Measurements from ENCODE around the gene PNMA8B. TPM values are rescaled to one million over a fixed set of nuclear protein-coding genes. Genes with fewer than 3 reads are reported as not detected.
A peak's percentile ranks its signal among the peaks of the same experiment; 100 is the strongest.

The PNMA8B gene, protein sequence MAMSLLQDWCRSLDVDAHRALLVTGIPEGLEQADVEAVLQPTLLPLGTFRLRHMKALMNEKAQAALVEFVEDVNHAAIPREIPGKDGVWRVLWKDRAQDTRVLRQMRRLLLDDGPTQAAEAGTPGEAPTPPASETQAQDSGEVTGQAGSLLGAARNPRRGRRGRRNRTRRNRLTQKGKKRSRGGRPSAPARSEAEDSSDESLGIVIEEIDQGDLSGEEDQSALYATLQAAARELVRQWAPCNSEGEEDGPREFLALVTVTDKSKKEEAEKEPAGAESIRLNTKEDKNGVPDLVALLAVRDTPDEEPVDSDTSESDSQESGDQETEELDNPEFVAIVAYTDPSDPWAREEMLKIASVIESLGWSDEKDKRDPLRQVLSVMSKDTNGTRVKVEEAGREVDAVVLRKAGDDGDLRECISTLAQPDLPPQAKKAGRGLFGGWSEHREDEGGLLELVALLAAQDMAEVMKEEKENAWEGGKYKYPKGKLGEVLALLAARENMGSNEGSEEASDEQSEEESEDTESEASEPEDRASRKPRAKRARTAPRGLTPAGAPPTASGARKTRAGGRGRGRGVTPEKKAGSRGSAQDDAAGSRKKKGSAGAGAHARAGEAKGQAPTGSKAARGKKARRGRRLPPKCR
- 1.7 TPM for polyA plus RNA-seq
- long read RNA-seq, donor 1, full-length matches to known transcripts: 1 of 1 reads
- long read RNA-seq, donor 1, partial matches to known transcripts: 0 of 1 reads
- long read RNA-seq, donor 1, other reads (novel, unspliced or antisense): 0 of 1 reads
- long read RNA-seq, donor 2, full-length matches to known transcripts: 8 of 8 reads
- long read RNA-seq, donor 2, partial matches to known transcripts: 0 of 8 reads
- long read RNA-seq, donor 2, other reads (novel, unspliced or antisense): 0 of 8 reads
- long read RNA-seq, donor 3, full-length matches to known transcripts: 3 of 3 reads
- long read RNA-seq, donor 3, partial matches to known transcripts: 0 of 3 reads
- long read RNA-seq, donor 3, other reads (novel, unspliced or antisense): 0 of 3 reads
- long read RNA-seq, donor 4: 0 reads
- long read RNA-seq, donor 5, full-length matches to known transcripts: 4 of 4 reads
- long read RNA-seq, donor 5, partial matches to known transcripts: 0 of 4 reads
- long read RNA-seq, donor 5, other reads (novel, unspliced or antisense): 0 of 4 reads
- long read RNA-seq, donor 6, full-length matches to known transcripts: 2 of 2 reads
- long read RNA-seq, donor 6, partial matches to known transcripts: 0 of 2 reads
- long read RNA-seq, donor 6, other reads (novel, unspliced or antisense): 0 of 2 reads
- long read RNA-seq, donor 7, full-length matches to known transcripts: 5 of 5 reads
- long read RNA-seq, donor 7, partial matches to known transcripts: 0 of 5 reads
- long read RNA-seq, donor 7, other reads (novel, unspliced or antisense): 0 of 5 reads
- long read RNA-seq, donor 8, full-length matches to known transcripts: 5 of 5 reads
- long read RNA-seq, donor 8, partial matches to known transcripts: 0 of 5 reads
- long read RNA-seq, donor 8, other reads (novel, unspliced or antisense): 0 of 5 reads
- long read RNA-seq, donor 9, full-length matches to known transcripts: 3 of 3 reads
- long read RNA-seq, donor 9, partial matches to known transcripts: 0 of 3 reads
- long read RNA-seq, donor 9, other reads (novel, unspliced or antisense): 0 of 3 reads
- long read RNA-seq, donor 10, full-length matches to known transcripts: 6 of 6 reads
- long read RNA-seq, donor 10, partial matches to known transcripts: 0 of 6 reads
- long read RNA-seq, donor 10, other reads (novel, unspliced or antisense): 0 of 6 reads
- long read RNA-seq, donor 11, full-length matches to known transcripts: 9 of 9 reads
- long read RNA-seq, donor 11, partial matches to known transcripts: 0 of 9 reads
- long read RNA-seq, donor 11, other reads (novel, unspliced or antisense): 0 of 9 reads

DNA sequence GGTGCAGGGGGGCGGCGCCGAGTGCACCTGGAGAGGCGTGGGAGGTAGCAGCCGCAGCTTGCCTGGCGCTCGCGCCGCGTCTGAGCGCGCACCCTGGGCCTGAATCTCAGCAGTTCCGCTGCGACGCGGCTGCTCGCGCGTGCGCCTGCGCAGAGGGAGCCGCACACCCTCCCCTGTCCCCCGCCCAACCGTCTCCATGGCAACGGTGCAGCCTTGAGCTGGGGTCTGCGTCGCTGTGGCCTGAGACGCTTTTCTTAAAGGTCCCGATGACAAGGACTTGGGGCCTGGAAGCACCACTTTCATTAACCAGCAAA is at the start of gene PNMA8B:
PNMA8B (minus strand) TSS at position 82 of the 314 bp plus-strand sequence. CDS start 402 bp downstream, outside the sequence.
- peak; percentile 62 to 67 for DNase-seq
- Histone ChIP-seq H3K4me3 (ENCODE audit: low read length) (peak within 1 kb of the TSS; percentile 38), H3K27ac (ENCODE audit: low read length) (no peak within 1 kb of the TSS), H3K27me3 (ENCODE audit: control insufficient read depth, insufficient read depth, low read length) (peaks cover 52% of the 10 kb centered on the region), H3K4me1 (ENCODE audit: control insufficient read depth, insufficient read depth, low read length) (peaks cover 15% of the 10 kb centered on the region), H3K9me3 (ENCODE audit: control insufficient read depth, low read depth, low read length) (peaks cover 21% of the 10 kb centered on the region), H3K36me3 (ENCODE audit: control insufficient read depth, insufficient read depth, low read length) (no peaks in the 10 kb centered on the region)
- WGBS (ENCODE audit: insufficient coverage, low lambda C conversion rate): no CpG with 5 or more reads among the region's 29 CpGs

DNA sequence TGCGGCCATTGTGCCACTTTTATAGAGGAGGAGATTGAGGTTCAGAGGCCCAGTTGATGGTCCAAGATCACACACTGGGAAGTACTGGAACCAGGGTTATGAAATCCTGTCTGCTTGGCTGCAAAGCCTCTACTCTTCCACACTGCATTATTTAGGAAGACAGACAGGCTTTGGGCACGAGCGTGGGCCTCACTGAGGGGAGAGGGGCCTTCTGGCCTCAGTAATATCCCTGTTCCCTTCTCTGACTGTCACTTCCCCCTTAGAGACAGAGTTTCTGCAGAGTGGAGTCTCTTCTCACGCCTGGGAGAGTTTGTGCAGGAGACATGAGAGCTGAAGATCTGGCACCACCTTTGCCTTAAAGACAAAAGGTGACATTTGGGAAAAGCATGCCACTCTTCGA is 49.0 kb upstream of the PNMA8B start:
- H3K4me3 ChIP-seq (ENCODE audit: low read length): no peak overlapping the region
- DNase-seq: no peak
- WGBS (ENCODE audit: insufficient coverage, low lambda C conversion rate): no CpG with 5 or more reads among the region's 5 CpGs
- H3K27ac ChIP-seq (ENCODE audit: low read length): no peak overlapping the region
- H3K27me3 ChIP-seq (ENCODE audit: control insufficient read depth, insufficient read depth, low read length): no peaks in the 10 kb centered on the region
- no peaks in the 10 kb centered on the region for H3K36me3 ChIP-seq (ENCODE audit: control insufficient read depth, insufficient read depth, low read length)
- H3K4me1 ChIP-seq (ENCODE audit: control insufficient read depth, insufficient read depth, low read length): peaks cover 3% of the 10 kb centered on the region
- no peaks in the 10 kb centered on the region for H3K9me3 ChIP-seq (ENCODE audit: control insufficient read depth, low read depth, low read length)

DNA sequence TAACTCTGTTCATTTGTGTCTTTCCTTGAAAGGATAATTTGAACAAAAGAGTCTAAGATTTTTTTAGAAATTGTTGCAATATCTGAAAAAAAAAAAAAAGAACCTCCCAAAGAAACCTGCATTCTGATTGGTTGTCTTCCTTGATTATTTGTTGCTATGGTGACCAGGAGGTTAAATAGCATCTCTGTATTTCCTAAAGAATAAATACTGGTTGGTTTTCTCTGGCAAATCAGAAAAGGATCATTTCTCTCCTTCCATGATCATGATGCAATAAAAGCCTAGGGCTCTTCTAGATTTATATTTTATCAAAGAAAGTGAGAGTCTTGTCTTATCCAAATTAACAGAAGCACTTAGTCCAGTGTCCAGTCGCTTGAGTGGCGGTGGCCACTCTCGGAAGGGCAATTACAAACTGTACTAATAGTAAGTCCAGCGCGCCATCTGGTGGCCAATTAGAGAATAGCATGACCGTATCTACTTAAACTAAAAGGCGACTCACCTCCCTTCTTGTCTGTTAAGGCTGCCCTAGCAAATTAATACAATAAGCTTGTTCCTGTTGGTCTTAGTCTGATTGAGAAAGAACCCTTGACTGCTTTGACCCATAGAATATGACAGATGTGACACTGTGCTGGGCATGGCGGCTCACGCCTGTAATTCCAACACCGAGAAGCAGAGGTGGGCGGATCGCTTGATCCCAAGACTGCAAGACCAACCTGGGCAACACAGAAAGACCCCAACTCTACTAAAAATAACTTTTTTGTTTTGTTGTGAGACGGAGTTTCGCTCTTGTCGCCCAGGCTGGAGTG is 47.0 kb upstream of the PNMA8B start:
- H3K9me3 ChIP-seq (ENCODE audit: control insufficient read depth, low read depth, low read length): no peaks in the 10 kb centered on the region
- no peaks in the 10 kb centered on the region for H3K36me3 ChIP-seq (ENCODE audit: control insufficient read depth, insufficient read depth, low read length)
- no CpG with 5 or more reads among the region's 15 CpGs for WGBS (ENCODE audit: insufficient coverage, low lambda C conversion rate)
- peaks cover 3% of the 10 kb centered on the region for H3K4me1 ChIP-seq (ENCODE audit: control insufficient read depth, insufficient read depth, low read length)
- no peak overlapping the region for H3K27ac ChIP-seq (ENCODE audit: low read length)
- no peak overlapping the region for H3K4me3 ChIP-seq (ENCODE audit: low read length)
- no peaks in the 10 kb centered on the region for H3K27me3 ChIP-seq (ENCODE audit: control insufficient read depth, insufficient read depth, low read length)
- peak; percentile 67 to 70 for DNase-seq

DNA sequence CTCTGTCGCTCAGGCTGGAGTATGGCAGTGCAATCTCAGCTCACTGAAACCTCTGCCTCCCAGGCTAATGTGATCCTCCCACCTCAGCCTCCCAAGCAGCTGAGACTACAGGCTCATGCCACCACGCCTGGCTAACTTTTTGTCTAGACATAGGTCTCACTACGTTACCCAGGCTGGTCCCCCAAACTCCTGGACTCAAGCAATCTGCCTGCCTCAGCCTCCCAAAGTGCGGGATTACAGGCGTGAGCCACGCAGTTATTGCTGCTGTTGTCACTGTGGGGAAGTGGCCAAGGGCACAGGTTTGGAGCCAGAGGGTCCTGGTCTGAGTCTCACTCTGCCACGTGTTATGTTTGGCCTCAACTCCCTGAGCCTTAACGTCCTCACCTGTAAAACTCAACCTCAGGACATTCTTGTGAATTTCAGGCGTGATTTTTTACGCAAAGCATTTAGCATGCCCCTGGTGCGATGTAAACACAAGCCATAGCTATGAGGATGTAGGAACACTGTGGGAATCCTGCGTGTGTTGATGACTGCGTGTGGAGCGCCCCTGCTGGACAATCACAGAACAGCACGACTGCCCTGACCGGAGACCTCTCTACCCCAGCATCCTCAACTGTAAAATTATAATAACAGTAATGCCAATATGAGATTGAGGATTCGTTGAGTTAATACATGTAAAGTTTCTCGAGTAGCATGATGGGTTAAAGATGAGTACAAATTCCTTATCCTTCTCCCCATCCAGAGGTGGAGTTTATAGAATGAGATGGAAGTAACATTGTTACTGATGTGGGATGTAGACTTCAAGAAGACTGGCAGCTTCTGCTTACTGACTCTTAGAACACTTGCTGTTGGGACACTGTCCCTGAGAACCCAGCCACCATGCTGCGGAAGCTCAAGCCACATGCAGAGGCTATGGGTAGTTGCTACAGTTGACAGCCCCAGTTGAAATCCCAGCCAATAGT is 41.8 kb upstream of the PNMA8B start:
- Histone ChIP-seq H3K36me3 (ENCODE audit: control insufficient read depth, insufficient read depth, low read length) (no peaks in the 10 kb centered on the region), H3K27ac (ENCODE audit: low read length) (no peak overlapping the region), H3K27me3 (ENCODE audit: control insufficient read depth, insufficient read depth, low read length) (no peaks in the 10 kb centered on the region), H3K9me3 (ENCODE audit: control insufficient read depth, low read depth, low read length) (no peaks in the 10 kb centered on the region), H3K4me1 (ENCODE audit: control insufficient read depth, insufficient read depth, low read length) (no peaks in the 10 kb centered on the region), H3K4me3 (ENCODE audit: low read length) (no peak overlapping the region)
- DNase-seq: no peak
- WGBS (ENCODE audit: insufficient coverage, low lambda C conversion rate): no CpG with 5 or more reads among the region's 19 CpGs

DNA sequence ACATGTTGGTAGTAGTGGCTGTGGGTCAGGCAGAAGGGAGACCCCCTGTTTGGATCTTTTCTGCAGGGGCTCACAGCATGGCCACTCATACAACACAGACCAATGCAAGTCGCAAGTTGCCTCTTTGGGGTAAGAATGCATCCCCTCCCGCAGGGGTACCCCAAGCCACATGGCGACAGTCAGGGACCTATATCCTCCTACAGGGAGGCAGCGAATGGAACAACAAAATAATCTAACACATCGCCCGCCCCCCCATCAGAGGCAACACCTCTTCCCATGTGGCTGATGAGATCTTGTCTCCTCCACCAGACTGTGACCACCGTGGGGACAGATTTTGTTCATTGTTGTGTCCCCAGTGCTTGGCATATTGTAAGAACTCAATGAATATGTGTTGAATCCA is 40.7 kb upstream of the PNMA8B start:
- Histone ChIP-seq H3K4me3 (ENCODE audit: low read length) (no peak overlapping the region), H3K4me1 (ENCODE audit: control insufficient read depth, insufficient read depth, low read length) (no peaks in the 10 kb centered on the region), H3K27me3 (ENCODE audit: control insufficient read depth, insufficient read depth, low read length) (no peaks in the 10 kb centered on the region), H3K36me3 (ENCODE audit: control insufficient read depth, insufficient read depth, low read length) (no peaks in the 10 kb centered on the region), H3K27ac (ENCODE audit: low read length) (no peak overlapping the region), H3K9me3 (ENCODE audit: control insufficient read depth, low read depth, low read length) (no peaks in the 10 kb centered on the region)
- WGBS (ENCODE audit: insufficient coverage, low lambda C conversion rate): no CpG with 5 or more reads among the region's 7 CpGs
- DNase-seq: no peak

DNA sequence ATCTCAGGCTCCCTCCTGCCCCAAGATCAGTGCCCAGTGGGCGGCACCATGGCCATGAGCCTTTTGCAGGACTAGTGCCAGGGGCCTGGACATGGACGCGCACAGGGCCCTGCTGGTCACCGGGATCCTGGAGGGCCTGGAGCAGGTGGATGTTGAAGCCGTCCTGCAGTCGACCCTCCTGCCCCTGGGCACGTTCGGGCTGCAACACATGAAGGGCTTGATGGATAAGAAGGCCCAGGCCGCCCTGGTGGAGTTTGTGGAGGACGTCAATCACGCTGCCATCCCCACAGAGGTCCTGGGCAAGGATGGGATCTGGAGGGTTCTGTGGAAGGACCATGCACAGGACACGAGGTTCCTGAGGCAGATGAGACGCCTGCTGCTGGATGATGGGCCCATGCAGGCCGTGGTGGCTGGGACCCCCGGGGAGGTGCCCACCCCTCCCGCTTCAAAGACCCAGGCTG is 38.0 kb upstream of the PNMA8B start:
- Histone ChIP-seq H3K4me3 (ENCODE audit: low read length) (no peak overlapping the region), H3K27ac (ENCODE audit: low read length) (no peak overlapping the region), H3K9me3 (ENCODE audit: control insufficient read depth, low read depth, low read length) (no peaks in the 10 kb centered on the region), H3K4me1 (ENCODE audit: control insufficient read depth, insufficient read depth, low read length) (peaks cover 2% of the 10 kb centered on the region), H3K27me3 (ENCODE audit: control insufficient read depth, insufficient read depth, low read length) (peaks cover 2% of the 10 kb centered on the region), H3K36me3 (ENCODE audit: control insufficient read depth, insufficient read depth, low read length) (no peaks in the 10 kb centered on the region)
- no CpG with 5 or more reads among the region's 16 CpGs for WGBS (ENCODE audit: insufficient coverage, low lambda C conversion rate)
- no peak for DNase-seq

DNA sequence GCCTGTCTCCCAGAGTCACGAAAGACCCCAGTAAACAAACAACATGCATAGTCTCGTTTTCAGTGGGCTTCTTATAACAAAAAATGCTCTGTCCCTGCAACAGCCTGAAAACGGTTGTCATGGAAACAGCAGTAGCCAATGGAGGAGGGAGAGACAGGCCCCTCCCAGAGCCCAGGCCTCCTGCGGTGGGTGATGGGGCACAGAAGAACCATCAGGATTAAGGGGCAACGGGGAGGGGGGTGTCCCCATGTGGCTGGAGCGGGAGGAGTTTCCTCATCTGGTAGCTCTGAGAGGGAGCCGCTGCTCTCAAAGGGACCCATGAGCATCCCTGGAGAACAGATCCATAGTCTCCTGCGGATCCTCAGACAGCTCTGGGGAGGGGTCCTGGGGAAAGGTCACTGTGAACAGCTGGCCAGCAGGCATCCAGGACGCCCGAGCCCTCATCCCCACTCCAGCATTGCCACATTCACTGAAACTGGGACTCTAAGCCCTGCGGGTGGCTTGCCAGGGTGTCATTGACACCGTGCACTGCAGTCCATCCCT is 37.5 kb upstream of the PNMA8B start:
- Histone ChIP-seq H3K36me3 (ENCODE audit: control insufficient read depth, insufficient read depth, low read length) (no peaks in the 10 kb centered on the region), H3K27me3 (ENCODE audit: control insufficient read depth, insufficient read depth, low read length) (peaks cover 2% of the 10 kb centered on the region)
- WGBS (ENCODE audit: insufficient coverage, low lambda C conversion rate): no CpG with 5 or more reads among the region's 12 CpGs

DNA sequence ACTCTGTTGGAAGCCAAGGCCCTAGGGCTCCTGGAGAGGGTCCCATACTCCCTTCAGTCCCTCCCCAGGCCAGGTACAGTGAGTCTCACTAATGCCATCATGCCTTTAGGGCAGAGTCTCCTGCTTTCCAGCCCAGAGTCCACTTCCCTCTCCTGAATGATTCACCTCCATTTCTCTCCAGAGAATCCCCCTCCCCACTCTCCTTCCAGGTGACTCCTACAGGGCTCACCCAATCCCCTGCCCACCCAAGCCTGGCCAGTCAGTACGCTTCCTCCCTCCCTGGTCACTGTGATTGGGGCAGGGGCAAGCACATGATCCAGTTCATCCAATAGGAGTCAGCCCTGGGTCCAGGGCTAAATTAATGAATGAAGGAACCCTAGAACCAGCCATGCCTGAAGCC is 35.0 kb upstream of the PNMA8B start:
- WGBS (ENCODE audit: insufficient coverage, low lambda C conversion rate): no CpG with 5 or more reads among the region's 1 CpG
- H3K27me3 ChIP-seq (ENCODE audit: control insufficient read depth, insufficient read depth, low read length): peaks cover 2% of the 10 kb centered on the region
- H3K36me3 ChIP-seq (ENCODE audit: control insufficient read depth, insufficient read depth, low read length): no peaks in the 10 kb centered on the region

More for the DNA sequence above, 37.5 kb upstream of the PNMA8B start:
- Histone ChIP-seq H3K27ac (ENCODE audit: low read length) (no peak overlapping the region), H3K4me3 (ENCODE audit: low read length) (no peak overlapping the region), H3K9me3 (ENCODE audit: control insufficient read depth, low read depth, low read length) (no peaks in the 10 kb centered on the region), H3K4me1 (ENCODE audit: control insufficient read depth, insufficient read depth, low read length) (peaks cover 2% of the 10 kb centered on the region)
- no peak for DNase-seq

More for the DNA sequence above, 35.0 kb upstream of the PNMA8B start:
- no peaks in the 10 kb centered on the region for H3K9me3 ChIP-seq (ENCODE audit: control insufficient read depth, low read depth, low read length)
- no peak overlapping the region for H3K27ac ChIP-seq (ENCODE audit: low read length)
- H3K4me1 ChIP-seq (ENCODE audit: control insufficient read depth, insufficient read depth, low read length): peaks cover 2% of the 10 kb centered on the region
- no peak overlapping the region for H3K4me3 ChIP-seq (ENCODE audit: low read length)
- DNase-seq: no peak

Data from large intestine (tissue), 12 donors.